ENCODE results near the gene KRT38.
"Not testable (repeated sequence)": the region's sequence is repeated elsewhere in the genome, so short reads cannot be mapped to it uniquely, and the experiment has no call there.

Gene KRT38

GRCh38 chr17:41395611-41396010 is 45.2 kb downstream of the KRT38 start:
- DNase-seq (ENCODE audit: low read depth, low spot score), result no peak

GRCh38 chr17:41395044-41395443 is 45.7 kb downstream of the KRT38 start:
- not testable (repeated sequence) for DNase-seq (ENCODE audit: low read depth, low spot score)

- no peak for DNase-seq (ENCODE audit: low read depth, low spot score)
Observed at GRCh38 chr17:41394254-41394996, 46.4 kb downstream of the KRT38 start.

GRCh38 chr17:41393826-41394225 is 47.0 kb downstream of the KRT38 start:
- no peak for DNase-seq (ENCODE audit: low read depth, low spot score)

GRCh38 chr17:41393294-41393693 is 47.5 kb downstream of the KRT38 start:
- no peak for DNase-seq (ENCODE audit: low read depth, low spot score)

- no peak for DNase-seq (ENCODE audit: low read depth, low spot score)
Observed at GRCh38 chr17:41392278-41392677, 48.5 kb downstream of the KRT38 start.

- DNase-seq (ENCODE audit: low read depth, low spot score), result no peak
Observed at GRCh38 chr17:41391535-41391934, 49.2 kb downstream of the KRT38 start.

GRCh38 chr17:41390411-41390938 is 50.3 kb downstream of the KRT38 start:
- no peak for DNase-seq (ENCODE audit: low read depth, low spot score)

GRCh38 chr17:41387670-41388069 is 53.1 kb downstream of the KRT38 start:
- DNase-seq (ENCODE audit: low read depth, low spot score), result no peak

- no peak for DNase-seq (ENCODE audit: low read depth, low spot score)
Observed at GRCh38 chr17:41386227-41386626, 54.6 kb downstream of the KRT38 start.

All from activated CD4-positive, CD25-positive, alpha-beta regulatory T cell treated with anti-CD3 and anti-CD28 coated beads, Interleukin-2, amount 50 U/mL, for 16 hours (primary cell).